Measurements from ENCODE around the gene PTK7.
"Not testable (repeated sequence)": the region's sequence is repeated elsewhere in the genome, so short reads cannot be mapped to it uniquely, and the experiment has no call there.

PTK7 gene

DNA sequence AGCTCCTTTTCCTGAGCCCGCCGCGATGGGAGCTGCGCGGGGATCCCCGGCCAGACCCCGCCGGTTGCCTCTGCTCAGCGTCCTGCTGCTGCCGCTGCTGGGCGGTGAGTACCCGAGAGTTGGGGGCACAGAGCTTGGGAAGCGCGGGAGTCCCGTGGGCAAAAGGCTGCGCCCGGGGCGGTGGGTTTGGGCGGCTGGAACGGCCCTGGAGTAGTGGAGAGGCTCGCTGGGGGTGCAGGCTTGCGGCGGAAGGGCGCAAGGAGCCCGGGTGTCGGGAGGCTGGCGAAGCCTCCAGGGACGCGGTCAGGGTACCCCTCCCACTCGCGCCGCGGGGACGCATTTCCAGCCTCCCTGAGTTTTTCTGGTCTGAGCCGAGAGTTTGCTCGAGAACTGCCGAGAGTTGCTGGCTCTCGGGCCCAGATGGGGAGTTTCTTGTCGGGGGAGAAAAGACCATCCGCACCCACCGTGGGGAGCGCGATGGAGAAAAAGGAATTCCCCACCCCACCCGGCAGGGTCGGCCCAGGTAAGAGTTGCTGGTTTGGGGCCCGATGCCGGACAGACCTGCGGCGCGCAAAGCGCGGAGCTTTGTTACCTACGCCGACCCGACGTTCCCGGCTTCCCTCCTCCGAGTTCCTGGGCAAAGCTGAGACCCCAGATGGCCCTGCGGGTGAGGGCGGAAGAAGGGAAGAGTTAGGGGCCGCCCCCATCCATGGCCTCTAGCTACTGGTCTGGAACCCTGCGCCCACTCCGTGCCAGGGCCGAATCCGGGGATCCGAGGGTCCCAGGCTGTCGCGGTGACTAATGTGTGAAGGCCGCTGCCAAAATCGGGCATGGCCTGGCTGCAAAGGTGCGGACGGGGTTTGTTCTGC lies 584 bp downstream of the PTK7 start:
- Histone ChIP-seq H3K36me3 (ENCODE audit: control insufficient read depth, insufficient read depth, low read length) (peaks cover 13% of the 10 kb centered on the region; the same call in 1 of the 2 replicates), H3K27ac (ENCODE audit: low read depth, low read length) (peak overlapping the region; percentile 93), H3K4me1 (ENCODE audit: control insufficient read depth, insufficient read depth, low read length) (peaks cover 38% of the 10 kb centered on the region), H3K27me3 (ENCODE audit: control insufficient read depth, insufficient read depth, low read length) (no peaks in the 10 kb centered on the region), H3K4me3 (ENCODE audit: low read depth, low read length) (peak overlapping the region; percentile 98), H3K9ac (ENCODE audit: low read length) (peak overlapping the region; percentile 94), H3K9me3 (ENCODE audit: control insufficient read depth, insufficient read depth, low read depth, low read length) (no peaks in the 10 kb centered on the region)

DNA sequence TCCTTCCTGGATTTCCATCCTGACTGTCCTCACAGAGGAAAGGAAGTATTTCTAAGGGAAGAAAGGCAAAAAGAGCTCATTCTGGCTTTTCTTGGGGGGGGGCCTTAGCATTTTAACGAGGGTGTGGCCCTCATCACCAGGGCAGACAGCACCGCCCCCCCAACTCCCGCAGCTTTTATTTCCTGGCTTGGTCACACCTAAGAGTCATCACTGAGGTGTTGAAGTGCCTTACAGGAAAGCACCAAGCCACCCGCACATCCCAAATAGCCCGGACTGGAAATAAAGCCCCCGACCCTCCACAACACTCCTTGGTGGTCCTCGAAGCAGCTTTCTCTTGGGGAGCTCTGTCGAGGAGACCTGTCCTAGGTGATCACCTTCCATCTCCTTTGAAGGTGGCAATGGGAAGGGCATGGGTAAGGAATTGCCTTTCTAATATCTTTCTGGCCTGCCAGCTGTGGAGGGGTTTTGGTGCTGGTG lies 1.3 kb downstream of the PTK7 start:
- H3K36me3 ChIP-seq (ENCODE audit: control insufficient read depth, insufficient read depth, low read length), result peaks cover 13% of the 10 kb centered on the region; the same call in 1 of the 2 replicates
- H3K4me3 ChIP-seq (ENCODE audit: low read depth, low read length), result peak overlapping the region; percentile 98

DNA sequence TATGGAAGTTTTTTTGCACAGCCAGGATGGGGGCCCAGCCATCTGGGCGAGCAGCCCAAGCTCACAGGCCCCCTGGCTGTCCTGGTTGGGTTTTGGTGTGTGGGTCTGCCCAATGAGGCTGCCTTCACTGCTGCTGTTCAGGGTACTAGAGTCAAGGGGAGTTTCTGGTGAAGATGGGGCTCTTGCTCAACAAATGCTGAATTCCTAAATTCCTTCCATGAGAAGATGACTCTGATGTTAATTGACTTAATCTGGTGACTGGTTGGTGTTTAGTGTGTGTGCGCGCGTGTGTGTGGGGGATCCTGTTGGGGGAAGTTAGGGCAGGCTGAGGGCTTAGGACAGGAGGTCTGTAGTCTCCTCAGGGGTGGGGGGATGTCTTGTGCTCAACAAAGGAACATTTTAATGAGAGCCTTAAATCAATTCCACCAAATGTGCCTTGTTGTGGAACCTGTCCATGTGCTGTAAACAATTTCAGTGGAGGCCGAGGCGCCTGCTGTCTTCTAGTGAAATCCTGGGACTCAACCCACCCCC lies 1.9 kb downstream of the PTK7 start:
- peak overlapping the region; percentile 93; the same call in 1 of the 2 replicates for H3K27ac ChIP-seq (ENCODE audit: low read depth, low read length)
- H3K9me3 ChIP-seq (ENCODE audit: control insufficient read depth, insufficient read depth, low read depth, low read length), result no peaks in the 10 kb centered on the region
- H3K27me3 ChIP-seq (ENCODE audit: control insufficient read depth, insufficient read depth, low read length), result no peaks in the 10 kb centered on the region
- H3K9ac ChIP-seq (ENCODE audit: low read length), result peak overlapping the region; percentile 94
- peak overlapping the region; percentile 98 for H3K4me3 ChIP-seq (ENCODE audit: low read depth, low read length)
- H3K36me3 ChIP-seq (ENCODE audit: control insufficient read depth, insufficient read depth, low read length), result 0 out of 2 replicates have a peak, but pooled peaks cover 9% of the 10 kb centered on the region
- peaks cover 39% of the 10 kb centered on the region for H3K4me1 ChIP-seq (ENCODE audit: control insufficient read depth, insufficient read depth, low read length)

More for the DNA sequence above, 1.3 kb downstream of the PTK7 start:
- Histone ChIP-seq H3K27me3 (ENCODE audit: control insufficient read depth, insufficient read depth, low read length) (no peaks in the 10 kb centered on the region), H3K27ac (ENCODE audit: low read depth, low read length) (peak overlapping the region; percentile 93; the same call in 1 of the 2 replicates), H3K4me1 (ENCODE audit: control insufficient read depth, insufficient read depth, low read length) (peaks cover 34% of the 10 kb centered on the region), H3K9ac (ENCODE audit: low read length) (peak overlapping the region; percentile 94), H3K9me3 (ENCODE audit: control insufficient read depth, insufficient read depth, low read depth, low read length) (no peaks in the 10 kb centered on the region)

DNA sequence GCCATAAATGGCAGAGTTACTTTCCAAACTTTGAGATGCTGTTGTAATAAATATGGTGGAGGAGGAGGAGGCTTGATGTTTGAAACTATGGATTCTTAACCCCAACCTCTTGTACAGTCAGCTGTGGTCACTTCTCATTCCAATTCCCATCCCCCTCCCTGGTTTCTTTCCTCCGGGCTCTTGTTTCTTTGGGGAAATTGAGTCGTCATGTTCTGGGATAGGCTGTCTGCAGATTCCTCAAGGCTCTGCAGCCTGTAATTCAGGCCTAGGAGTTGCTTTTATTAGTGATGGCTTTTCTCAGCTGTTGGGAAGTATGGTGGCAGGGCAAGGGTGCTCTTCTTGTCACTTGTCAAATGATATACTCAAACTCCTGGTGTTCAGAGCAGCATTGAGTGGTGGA lies 2.6 kb downstream of the PTK7 start:
- H3K9ac ChIP-seq (ENCODE audit: low read length), result peak overlapping the region; percentile 94
- peaks cover 44% of the 10 kb centered on the region for H3K4me1 ChIP-seq (ENCODE audit: control insufficient read depth, insufficient read depth, low read length)
- peak overlapping the region; percentile 98; the same call in 1 of the 2 replicates for H3K4me3 ChIP-seq (ENCODE audit: low read depth, low read length)
- 0 out of 2 replicates have a peak, but pooled peaks cover 5% of the 10 kb centered on the region for H3K36me3 ChIP-seq (ENCODE audit: control insufficient read depth, insufficient read depth, low read length)
- no peaks in the 10 kb centered on the region for H3K27me3 ChIP-seq (ENCODE audit: control insufficient read depth, insufficient read depth, low read length)
- H3K9me3 ChIP-seq (ENCODE audit: control insufficient read depth, insufficient read depth, low read depth, low read length), result no peaks in the 10 kb centered on the region
- no peak overlapping the region for H3K27ac ChIP-seq (ENCODE audit: low read depth, low read length)

DNA sequence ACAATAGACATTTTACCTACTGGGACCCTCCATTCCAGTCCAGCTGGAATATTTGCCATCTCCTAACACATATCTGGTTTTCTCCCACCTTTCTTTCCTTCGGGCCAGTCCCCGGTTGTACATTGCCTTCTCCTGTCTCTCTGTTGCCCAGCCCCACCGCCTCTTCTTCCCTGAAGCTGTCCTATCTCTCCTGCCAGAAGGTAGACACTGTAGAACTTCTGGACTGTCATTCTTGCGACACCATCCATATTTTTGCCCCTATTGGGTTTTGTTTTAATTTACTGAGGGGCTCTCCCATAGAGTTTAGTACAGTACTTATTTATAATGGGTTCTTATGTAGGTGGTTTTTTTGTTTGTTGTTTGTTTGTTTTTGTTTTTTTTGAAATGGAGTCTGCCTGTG lies 4.9 kb downstream of the PTK7 start:
- H3K4me1 ChIP-seq (ENCODE audit: control insufficient read depth, insufficient read depth, low read length), result peaks cover 34% of the 10 kb centered on the region
- no peaks in the 10 kb centered on the region for H3K9me3 ChIP-seq (ENCODE audit: control insufficient read depth, insufficient read depth, low read depth, low read length)
- H3K27me3 ChIP-seq (ENCODE audit: control insufficient read depth, insufficient read depth, low read length), result no peaks in the 10 kb centered on the region
- no peaks in the 10 kb centered on the region for H3K36me3 ChIP-seq (ENCODE audit: control insufficient read depth, insufficient read depth, low read length)
- H3K4me3 ChIP-seq (ENCODE audit: low read depth, low read length), result no peak overlapping the region
- H3K9ac ChIP-seq (ENCODE audit: low read length), result no peak overlapping the region
- H3K27ac ChIP-seq (ENCODE audit: low read depth, low read length), result no peak overlapping the region

DNA sequence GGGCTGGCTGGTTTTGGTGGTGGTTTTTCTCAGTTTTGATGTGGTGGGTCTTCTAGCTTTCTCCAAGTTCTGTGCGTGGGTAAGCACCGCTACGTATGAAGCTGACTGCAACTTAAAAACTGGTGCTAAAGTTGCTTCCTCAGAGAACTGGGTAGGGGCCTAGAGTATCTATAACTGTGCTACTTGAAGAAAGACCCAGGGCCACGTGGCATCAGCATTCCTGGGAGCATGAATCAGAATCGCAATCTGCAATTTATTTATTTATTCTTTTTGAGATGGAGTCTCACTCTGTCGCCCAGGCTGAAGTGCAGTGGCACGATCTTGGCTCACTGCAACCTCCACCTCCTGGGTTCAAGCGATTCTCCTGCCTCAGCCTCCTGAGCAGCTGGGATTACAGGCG lies 5.8 kb downstream of the PTK7 start:
- H3K9me3 ChIP-seq (ENCODE audit: control insufficient read depth, insufficient read depth, low read depth, low read length); H3K27me3 ChIP-seq (ENCODE audit: control insufficient read depth, insufficient read depth, low read length); H3K4me3 ChIP-seq (ENCODE audit: low read depth, low read length); H3K36me3 ChIP-seq (ENCODE audit: control insufficient read depth, insufficient read depth, low read length); H3K27ac ChIP-seq (ENCODE audit: low read depth, low read length); H3K9ac ChIP-seq (ENCODE audit: low read length): not testable (repeated sequence)
- peaks cover 38% of the 10 kb centered on the region for H3K4me1 ChIP-seq (ENCODE audit: control insufficient read depth, insufficient read depth, low read length)

DNA sequence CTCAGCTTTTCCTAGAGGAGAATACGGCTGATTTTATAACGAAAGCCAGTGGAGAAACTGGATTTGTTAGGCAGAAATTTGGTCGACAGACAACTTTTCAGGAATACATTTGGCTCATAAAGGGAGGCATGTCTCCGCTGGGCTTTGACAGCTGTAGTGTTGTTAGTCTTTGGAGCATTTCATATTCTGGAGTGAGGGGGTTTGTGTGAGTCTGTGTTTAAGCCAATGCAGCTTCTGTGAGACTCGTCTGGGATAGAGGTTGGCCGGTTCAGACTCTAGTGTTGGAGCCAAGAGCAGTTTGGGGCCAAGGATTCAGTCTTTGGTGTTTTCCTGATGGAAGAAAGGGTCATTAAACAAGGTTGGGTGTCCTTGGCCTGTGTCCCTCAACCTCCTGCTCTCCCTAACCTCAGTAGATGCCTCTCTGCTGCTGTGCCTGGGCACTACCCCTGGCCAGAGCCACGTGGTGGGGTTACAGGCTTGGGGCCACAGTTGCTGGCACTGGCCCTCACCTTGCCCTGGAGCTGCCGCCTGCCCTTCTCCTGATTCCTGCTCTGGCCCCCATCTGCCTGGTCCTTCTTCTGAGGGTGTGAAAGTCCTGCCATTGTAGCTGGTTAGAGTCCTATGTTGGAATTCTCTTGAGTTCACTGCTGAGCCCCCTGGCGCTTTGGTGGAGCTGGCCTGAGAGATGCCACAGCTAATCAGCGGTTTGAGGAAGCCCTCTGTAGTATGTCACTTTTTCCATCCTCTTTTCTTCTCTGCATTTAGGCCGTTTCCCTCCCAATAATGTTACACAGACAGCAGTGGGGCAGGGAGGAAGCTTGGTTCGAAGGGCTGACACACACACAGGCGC lies 6.9 kb downstream of the PTK7 start:
- Histone ChIP-seq H3K36me3 (ENCODE audit: control insufficient read depth, insufficient read depth, low read length) (no peaks in the 10 kb centered on the region), H3K4me1 (ENCODE audit: control insufficient read depth, insufficient read depth, low read length) (peaks cover 31% of the 10 kb centered on the region), H3K27me3 (ENCODE audit: control insufficient read depth, insufficient read depth, low read length) (no peaks in the 10 kb centered on the region), H3K9ac (ENCODE audit: low read length) (no peak overlapping the region), H3K27ac (ENCODE audit: low read depth, low read length) (no peak overlapping the region), H3K9me3 (ENCODE audit: control insufficient read depth, insufficient read depth, low read depth, low read length) (no peaks in the 10 kb centered on the region), H3K4me3 (ENCODE audit: low read depth, low read length) (no peak overlapping the region)

DNA sequence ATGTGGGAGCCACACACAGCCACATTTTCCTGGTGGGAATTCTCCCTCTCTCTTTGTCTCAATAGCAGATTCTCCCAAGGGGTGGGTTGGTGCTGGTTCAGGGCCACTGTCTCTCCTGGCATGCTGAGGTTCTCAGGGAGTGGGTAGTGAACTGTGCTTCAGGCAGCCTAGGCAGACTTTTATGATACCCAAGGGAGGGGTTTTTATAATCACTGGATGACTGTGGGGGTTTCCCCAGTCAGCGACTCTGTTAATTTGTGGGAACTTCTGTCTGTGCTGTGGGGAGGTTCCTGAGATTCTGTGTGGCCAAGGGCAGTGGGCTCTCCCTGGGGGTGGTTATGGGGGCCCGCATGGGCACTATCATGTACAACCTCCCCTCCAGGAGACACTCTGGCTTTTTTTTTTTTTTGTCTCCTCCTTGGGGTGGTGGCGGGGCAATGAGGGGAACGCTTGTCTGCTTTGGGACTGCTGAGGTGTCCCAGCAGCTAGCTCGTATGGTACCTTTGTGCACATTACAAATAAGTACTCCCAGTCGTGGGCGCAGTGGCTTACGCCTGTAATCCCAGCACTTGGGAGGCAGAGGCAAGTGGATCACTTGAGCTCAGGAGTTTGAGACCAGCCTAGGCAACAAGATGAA lies 10.0 kb downstream of the PTK7 start:
- Histone ChIP-seq H3K9me3 (ENCODE audit: control insufficient read depth, insufficient read depth, low read depth, low read length) (no peaks in the 10 kb centered on the region), H3K9ac (ENCODE audit: low read length) (no peak overlapping the region), H3K27me3 (ENCODE audit: control insufficient read depth, insufficient read depth, low read length) (no peaks in the 10 kb centered on the region), H3K36me3 (ENCODE audit: control insufficient read depth, insufficient read depth, low read length) (no peaks in the 10 kb centered on the region), H3K4me3 (ENCODE audit: low read depth, low read length) (no peak overlapping the region), H3K4me1 (ENCODE audit: control insufficient read depth, insufficient read depth, low read length) (peaks cover 42% of the 10 kb centered on the region), H3K27ac (ENCODE audit: low read depth, low read length) (no peak overlapping the region)

DNA sequence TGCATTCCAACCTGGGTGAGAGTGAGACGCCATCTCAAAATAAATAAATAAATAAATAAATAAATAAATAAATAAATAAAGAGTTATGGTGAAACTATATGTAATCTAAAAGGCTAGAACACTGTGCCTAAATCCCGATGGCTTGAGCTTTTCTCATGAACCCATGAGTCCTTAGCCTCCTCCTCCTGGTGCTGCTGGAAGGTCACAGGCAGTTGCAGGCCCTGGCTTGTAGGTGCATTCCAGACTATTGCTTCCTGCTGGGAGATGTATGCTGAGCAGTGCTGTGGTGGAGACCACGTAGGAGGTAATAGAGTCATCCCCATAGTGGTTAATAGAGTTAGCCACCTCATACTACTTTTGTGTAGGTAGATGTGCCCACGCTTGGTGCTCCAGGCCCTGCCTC lies 12.5 kb downstream of the PTK7 start:
- Histone ChIP-seq H3K4me3 (ENCODE audit: low read depth, low read length) (peak overlapping the region; percentile 25; the same call in 1 of the 2 replicates), H3K27me3 (ENCODE audit: control insufficient read depth, insufficient read depth, low read length) (no peaks in the 10 kb centered on the region), H3K9me3 (ENCODE audit: control insufficient read depth, insufficient read depth, low read depth, low read length) (no peaks in the 10 kb centered on the region), H3K4me1 (ENCODE audit: control insufficient read depth, insufficient read depth, low read length) (peaks cover 49% of the 10 kb centered on the region), H3K9ac (ENCODE audit: low read length) (no peak overlapping the region), H3K27ac (ENCODE audit: low read depth, low read length) (no peak overlapping the region), H3K36me3 (ENCODE audit: control insufficient read depth, insufficient read depth, low read length) (no peaks in the 10 kb centered on the region)

DNA sequence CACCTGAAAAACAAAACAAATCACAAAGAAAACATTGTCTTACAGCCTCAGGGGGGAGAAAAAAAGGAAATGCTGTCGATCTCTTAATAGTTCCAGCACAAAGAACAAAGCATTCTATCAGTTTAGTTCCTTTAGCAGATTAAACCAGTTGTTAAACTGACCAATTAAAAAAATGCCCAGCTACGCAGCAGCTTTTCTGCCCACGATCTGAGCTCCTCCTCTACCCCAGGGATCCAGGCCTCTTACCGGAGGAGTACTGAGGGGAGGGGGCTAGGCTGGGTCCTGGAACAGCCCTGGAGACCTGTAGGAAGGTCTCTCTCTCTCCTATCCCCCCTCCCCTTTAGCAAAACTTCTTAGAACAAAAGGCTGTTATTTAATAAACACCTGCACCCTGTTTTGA lies 13.4 kb downstream of the PTK7 start:
- peak overlapping the region; percentile 83 for H3K27ac ChIP-seq (ENCODE audit: low read depth, low read length)

More for the DNA sequence above, 13.4 kb downstream of the PTK7 start:
- Histone ChIP-seq H3K36me3 (ENCODE audit: control insufficient read depth, insufficient read depth, low read length) (no peaks in the 10 kb centered on the region), H3K27me3 (ENCODE audit: control insufficient read depth, insufficient read depth, low read length) (no peaks in the 10 kb centered on the region), H3K9me3 (ENCODE audit: control insufficient read depth, insufficient read depth, low read depth, low read length) (no peaks in the 10 kb centered on the region), H3K9ac (ENCODE audit: low read length) (peak overlapping the region; percentile 40), H3K4me1 (ENCODE audit: control insufficient read depth, insufficient read depth, low read length) (peaks cover 55% of the 10 kb centered on the region), H3K4me3 (ENCODE audit: low read depth, low read length) (peak overlapping the region; percentile 25)

Data from HUES6 (cell line).